NCI-H1930 (cell line): ENCODE measurements around the gene TMED6.
A peak's percentile ranks its signal among the peaks of the same experiment; 100 is the strongest.

Source experiments
- DNase-seq, 2 experiments: peaks; one replicate each; lab custom pipeline; 2025; lab: John Stamatoyannopoulos, UW

Gene TMED6

DNA sequence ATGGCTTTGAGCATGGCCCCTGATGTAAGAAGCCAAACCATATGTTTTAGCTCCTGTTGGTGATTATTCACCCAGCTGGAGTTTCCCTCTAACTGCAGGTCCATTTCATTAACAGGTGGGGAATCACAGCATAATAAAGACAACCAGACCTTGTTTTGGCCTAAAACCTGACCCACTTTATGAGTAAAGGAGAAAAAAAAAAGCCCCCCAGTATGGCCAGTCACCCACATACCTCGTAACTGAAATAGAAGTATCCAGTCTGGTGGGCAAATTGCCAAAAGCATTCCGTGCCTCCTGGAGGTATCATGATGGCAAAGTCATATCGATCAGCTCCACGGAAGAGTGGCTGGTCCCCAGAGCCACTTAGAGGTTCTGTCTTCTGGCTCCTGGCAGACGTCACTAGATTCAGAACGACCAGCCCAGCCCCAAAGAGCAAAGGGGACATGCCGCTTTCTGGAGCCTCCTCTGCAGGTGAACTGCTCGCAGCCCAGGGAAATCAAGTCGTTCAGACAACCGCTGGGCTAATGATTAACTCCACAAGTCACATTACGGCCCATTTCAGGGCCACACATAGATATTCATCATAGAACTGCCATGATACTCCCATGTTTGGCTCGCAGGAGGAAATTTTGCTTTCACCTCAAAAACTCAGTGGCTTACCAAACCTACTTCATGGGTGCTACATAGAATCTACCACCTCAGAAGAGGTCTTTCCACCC lies at the start of gene TMED6:
TMED6 (minus strand) TSS at position 478 of the 719 bp plus-strand sequence; CDS start at position 445, 33 bp downstream.
- DNase-seq = no peak

DNA sequence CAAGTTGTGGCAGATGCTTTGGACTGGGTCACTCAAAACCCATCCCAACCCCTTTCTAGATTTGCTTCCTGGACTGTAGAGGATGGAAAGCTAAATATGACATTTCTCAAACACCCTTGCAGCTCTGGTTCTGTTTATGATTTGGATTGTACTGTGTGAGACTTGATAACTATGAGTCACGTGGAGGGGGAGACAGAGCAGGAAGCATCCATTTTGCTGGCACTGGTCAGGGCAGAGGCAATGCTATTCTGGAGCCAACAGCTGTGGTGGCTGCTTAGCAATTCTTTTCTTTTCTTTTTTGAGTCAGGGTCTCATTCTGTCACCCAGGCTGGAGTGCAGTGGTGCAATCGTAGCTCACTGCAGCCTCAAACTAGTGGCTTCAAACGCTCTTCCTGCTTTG lies 47.8 kb upstream of the TMED6 start:
- no peak for DNase-seq

DNA sequence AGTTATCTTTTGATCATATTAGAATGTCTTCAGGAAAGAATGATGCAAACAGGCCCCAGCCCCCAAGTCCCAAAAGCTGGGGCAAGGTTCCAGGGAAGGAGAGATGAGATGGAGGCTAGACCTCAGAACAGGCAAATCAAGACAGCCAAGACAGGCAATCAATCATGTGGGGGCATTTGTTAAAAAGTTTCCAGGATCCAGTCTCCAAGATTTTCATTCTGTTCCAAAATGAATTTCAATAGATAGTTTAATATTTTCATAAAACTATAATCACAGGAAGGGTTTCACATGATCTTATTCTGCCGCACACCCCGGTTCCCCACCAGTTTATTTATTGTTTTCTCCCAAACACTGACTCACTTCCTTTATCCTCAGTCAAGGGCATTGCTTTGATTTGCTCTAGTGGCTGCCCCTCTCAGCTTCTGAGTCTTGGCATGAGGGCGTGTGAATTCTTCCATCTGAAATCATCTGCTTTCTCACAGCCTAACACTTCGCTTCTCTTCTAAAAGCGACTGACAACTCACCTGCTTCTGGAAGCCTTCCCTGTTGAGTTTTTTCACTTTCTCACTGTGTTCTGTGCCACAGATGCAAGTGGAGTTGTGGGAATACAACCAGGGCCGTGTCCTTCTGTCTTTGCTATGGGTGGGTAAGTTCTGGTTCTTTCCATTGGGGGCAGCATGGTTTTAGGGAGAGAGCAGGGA lies 46.4 kb upstream of the TMED6 start:
- peak in 1 of 2 experiments; percentile 3 for DNase-seq

DNA sequence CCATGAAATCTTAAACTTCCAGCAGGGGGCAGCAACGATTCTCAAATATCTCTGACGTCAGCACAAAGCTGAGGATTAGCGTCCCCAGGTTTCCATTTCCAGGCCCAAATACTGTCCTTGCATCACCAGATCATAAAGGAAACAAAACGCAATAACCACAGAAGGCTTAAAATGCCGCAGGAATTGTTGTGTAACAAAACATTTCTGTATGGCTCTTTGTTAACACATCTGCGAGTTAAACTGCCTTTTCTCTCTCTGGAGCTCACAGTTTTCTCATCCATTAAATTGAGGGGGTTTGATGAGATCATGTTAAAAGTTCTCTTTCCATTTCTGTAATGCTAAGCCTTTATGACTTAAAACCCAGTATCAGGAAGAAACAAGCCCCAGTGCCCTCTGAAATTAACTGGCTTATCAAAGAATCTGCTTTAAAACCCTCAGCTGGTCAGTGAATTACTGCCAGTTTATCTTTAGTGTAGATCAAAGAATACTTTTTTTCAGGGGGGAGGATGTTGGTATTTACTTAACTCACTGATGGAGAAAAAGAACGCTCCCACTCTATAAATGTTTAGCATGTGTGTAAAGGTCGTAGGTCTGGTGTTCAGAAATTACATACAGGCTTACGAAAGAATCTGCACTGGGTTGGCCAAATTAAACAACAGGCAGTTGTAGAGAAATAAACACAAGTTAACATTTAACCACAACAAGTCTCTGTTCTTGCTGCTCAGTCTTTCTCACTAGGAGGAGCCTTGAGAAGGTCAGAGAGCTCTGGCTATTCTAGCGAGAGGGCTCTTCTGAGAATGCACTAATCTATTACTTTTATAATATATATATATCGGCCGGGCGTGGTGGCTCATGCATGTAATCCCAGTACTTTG lies 44.8 kb upstream of the TMED6 start:
- DNase-seq = peak; percentile 29 to 54

DNA sequence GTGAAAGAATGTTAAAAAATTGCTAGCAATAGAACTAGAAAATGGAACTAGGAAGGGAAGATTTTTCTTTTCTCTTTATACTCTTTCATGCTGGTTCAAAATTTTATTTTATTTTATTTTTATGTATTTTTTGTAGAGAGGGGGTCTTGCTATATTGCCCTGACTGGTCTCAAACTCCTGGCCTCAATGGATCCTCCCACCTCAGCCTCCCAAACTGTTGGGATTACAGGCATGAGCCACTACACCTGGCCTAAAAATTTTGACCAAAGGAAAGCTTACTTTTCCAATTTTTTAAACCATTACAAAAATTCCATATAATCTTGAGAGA lies 44.2 kb upstream of the TMED6 start:
- DNase-seq = no peak

DNA sequence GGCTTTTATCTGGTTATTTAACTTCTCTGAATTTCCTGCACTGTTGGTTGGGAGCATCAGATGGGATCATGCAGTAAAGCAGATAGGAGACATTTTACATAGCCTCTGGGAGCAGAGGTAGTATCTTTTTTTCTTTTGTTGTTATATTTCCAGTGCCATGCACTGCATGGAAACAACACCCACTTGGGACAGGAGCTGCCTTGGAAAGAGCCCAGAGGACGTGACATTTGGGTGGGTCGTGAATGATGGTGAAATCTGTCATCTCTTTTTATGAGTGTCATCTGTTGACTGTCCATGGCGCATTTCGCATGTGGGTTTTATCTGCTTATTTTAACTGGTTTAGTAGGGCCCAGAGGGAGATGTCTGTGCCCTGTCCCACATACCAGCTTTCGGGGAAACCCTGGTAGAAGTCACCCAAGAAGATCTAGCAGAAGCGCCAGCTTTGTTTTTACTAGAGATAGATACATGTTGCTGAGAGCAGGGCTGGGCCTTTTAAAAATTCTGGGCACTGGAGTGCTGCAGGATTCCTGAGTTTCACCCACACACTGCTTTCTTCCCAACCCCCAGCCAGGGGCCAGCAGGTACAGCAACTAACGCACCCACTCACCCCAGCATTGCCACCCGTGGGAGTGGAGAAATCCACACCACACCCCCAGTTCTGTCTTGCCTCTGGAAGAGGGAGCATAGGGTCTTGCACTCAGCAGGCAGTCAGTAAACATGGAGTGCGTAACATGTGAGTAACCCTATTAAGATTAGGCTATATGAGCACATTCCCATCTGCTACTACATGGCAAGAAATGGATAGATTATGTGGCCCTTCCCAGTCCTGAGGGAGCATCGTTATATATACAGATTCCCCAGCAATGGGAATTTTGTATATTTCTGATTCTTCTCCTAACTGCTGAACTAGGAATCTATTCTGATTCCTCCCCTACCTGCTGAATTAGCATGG lies 42.6 kb upstream of the TMED6 start:
- DNase-seq = no peak

DNA sequence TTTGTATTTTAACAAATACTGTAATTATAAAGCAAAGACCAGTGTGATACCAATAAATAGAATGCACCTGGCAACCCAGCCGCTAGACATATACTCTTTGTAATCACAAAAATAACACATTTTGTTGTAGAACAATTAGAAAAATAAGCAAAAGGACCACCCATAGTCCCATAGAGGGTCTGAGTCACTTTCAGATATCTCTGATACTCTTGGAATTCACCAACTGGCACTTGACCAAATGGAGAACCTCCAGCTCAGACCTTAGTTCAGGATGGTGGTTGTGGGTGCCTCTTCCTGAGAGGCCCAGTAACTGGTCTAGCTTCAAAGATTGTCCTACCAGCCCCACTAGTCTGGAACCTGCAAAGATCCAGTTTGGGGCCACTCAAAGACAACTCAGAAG lies 35.0 kb upstream of the TMED6 start:
- no peak for DNase-seq

DNA sequence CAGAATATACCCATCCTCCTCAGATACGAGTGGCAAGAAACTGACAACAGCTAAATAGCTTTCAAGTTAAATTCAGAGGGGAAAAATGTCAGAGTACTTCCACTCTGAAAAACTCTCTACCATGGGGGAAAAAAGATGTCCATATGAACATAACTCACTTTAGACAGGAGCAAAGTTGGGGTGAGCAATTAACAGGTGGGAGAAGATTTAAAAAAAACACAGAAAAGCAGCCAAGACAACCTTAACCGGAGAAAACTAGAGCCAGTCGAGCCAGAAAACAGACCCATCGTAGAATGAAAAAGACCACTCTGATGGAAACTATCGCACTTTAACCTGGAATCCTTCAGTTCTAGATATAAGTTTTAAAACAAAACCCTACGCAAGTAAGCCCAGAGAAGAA lies 33.4 kb upstream of the TMED6 start:
- DNase-seq = no peak

DNA sequence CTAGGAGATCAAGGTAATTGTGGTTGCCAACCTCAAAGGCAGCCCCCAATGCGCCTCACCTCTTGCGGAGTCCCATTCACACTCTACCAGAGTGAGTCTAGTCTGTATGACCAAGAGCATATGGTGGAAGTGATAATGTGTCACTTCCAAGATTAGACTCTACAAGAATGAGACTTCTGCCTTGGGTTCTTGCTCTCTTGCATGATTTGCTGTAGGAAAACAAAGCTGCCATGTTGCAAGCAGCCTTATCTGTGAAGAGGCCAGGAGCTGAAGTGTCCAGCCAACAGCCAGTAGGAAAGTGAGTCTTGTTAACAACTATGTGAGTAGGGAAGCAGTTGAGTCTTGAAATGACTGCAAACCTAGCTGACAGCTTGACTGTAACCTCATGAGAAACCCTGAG lies 30.8 kb upstream of the TMED6 start:
- DNase-seq = no peak

DNA sequence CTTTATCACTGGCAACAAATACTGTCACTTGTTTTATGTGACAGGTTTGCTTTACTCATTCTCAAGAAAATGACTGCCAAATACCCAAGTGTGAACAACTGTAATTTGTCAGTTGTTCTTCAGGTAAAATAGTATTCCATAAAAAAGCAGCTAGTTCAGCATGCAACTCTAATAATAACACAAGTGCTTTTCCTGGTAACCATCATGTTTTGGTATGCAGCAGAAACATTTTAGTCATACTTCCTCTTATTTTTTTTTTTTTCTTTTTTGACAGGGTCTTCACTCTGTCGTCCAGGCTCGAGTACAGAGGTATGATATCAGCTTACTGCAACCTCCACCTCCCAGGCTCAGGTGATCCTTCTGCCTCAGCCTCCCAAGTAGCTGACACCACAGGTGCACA lies 29.6 kb upstream of the TMED6 start:
- DNase-seq = no peak

DNA sequence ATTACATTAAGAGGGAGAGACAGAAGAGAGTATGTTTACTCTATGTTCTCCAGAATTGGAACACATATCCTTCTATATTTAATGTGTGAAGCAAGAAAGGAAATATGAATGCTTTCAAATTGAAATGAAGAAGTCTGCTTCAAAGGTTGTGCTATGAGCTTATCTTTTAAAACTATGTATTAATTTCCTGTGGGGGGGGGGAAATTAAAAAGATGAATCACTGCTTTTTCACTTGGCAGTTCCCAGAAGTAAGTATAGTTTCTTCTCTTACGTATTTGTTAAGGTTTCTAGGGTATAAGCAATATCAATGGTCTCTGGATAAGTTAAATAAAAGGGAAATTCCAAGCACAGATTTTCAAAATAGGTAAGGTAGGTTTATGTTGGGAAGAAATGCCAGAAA lies 27.2 kb upstream of the TMED6 start:
- DNase-seq = no peak

DNA sequence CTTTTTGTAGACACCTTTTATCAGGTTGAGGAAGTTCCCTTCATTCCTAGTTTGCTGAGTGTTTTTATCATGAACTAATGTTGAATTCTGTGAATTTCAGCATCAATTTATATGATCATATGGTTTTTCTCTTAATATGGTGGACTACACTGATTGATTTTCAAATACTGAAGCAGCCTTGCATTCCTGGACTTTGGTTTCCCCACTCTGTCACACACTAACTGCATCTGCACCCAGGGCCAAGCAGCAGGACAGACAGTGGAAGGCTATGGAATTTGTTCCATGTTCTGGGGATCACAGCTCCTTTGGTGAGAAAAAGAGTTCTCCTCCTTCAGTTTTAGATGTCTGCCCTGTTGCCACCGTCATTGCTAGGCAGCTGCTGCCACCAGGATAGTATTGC lies 26.4 kb upstream of the TMED6 start:
- DNase-seq = no peak

DNA sequence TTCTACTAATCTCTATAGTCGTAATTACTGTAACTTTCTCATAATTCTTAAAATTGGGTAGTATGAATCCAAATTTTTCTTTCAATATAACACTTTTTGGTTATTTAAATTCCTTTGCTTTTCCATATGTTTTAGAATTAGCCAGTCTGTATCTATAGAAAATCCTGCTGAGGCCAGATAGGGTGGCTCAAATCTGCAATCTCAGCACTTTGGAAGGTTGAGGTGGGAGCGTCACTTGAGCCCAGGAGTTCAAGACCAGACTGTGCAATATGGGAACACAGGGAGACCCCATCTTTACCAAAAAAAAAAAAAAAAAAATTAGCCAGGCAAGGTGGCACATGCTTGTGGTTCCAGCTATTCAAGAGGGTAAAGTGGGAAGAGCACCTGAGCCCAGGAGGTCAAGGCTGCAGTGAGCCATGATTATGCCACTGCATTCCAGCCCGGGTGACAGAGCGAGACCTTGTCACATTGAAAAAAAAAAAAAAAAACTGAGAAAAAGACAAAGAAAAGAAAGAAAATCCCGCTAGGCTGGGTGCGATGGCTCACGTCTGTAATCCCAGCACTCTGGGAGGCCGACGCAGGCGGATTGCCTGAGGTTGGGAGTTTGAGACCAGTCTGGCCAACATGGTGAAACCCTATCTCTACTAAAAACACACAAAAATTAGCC lies 24.9 kb upstream of the TMED6 start:
- no peak for DNase-seq

DNA sequence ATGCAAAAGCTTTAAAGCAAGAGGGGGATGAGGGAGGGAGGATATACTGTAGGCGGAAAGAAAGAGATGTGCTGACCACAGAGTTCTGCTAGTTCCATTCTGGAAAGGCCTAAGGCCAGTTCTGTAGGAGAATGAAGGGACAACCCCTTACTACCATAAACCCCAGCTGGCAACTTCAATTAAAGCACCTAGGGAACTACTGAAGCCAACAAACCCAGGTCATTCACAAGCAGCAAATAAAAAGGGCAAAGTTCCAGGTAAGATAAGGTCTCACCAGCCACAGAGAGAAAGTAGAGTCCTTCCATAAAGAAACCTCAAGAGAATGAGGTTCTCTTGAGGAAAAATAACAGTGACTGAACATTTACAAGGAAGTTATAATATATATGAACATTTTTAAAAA lies 21.4 kb upstream of the TMED6 start:
- DNase-seq = no peak

DNA sequence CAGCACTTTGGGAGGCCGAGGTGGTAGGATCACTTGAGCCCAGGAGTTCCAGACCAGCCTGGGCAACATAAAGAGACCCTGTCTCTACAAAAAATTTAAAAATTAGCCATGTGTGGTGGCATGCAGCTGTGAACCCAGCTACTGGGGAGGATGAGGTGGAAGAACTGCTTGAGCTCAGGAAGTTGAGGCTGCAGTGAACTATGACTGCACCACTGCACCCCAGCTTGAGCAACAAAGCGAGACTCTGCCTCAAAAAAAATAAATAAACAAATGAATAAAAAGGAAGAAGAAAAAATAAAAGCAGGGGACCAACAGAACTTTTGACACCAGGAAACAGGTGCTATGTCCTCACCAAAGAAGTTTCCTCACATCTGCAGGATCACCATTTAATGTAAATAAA lies 20.0 kb upstream of the TMED6 start:
- no peak for DNase-seq

DNA sequence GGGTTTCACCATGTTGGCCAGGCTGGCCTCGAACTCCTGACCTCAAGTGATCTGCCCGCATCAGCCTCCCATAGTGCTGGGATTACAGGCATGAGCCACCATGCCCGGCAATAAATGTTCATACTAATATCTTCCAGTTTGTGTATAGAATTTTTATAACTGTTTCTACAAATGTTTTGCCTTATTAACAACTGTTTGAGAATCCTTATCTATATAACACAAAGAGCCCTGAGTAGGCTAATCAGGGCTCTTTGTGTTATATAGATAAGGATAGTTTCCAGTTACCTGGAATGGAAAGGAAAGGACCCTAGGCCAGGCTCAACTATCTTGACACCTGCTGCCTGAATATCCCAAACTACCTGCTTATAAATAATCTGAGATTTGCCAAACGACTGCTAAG lies 17.3 kb upstream of the TMED6 start:
- DNase-seq = no peak

DNA sequence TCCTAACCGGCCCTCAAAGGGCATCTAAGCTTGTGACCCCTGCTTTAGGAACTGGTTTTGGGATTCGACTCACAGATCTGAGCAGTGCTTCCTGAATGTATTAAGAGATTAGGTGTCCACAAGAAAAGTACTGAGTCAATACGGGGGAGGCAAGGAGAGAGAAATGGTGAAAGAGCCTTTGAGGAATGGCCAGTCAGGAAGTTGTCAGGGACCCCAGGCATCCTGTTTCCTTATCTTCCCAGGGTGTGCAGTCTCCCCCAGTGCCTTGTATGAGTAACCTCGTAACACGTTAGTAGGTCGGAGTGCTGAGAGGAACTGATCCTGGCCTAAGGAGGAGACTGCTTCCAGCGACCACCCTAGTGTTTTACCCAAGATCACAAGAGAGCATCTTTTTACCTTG lies 16.4 kb upstream of the TMED6 start:
- no peak for DNase-seq

DNA sequence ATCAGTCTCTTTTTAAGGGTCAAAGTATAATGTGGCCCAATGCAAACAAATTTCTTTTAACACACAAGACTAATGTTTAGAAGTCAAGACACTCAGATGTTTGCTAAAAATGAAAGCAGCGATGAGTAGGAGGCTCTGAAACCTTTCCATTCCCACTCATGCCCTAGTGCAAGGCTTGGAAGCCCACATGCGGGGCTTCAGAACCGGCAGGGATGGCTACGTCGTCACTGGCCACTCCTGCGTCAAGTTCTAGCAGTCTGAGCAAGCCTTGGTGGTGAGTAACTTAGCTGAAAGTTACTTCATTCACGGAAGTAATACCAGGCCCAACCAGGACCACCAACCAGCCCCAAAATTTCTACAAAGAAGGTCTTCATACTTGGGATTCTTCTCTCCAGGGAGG lies 14.8 kb upstream of the TMED6 start:
- DNase-seq = no peak

DNA sequence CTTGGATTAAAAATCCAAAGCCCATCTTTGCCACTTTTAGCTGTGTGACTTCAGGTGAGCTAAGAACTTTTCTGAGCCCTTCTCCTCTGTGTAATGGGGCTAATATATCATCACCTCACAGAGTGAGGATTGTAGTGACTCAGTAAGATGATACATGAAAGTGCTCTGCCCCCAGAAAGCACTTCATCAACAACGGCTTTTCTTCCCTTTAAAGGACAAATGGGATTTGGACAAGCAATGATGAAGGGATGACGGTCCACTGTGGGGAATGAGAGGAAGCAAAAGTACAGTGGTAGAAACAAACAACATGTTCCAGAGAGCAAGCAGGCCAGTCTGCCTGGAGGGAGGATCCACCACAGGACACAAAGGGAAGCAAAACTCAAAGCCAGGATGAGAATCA lies 14.3 kb upstream of the TMED6 start:
- DNase-seq = no peak

DNA sequence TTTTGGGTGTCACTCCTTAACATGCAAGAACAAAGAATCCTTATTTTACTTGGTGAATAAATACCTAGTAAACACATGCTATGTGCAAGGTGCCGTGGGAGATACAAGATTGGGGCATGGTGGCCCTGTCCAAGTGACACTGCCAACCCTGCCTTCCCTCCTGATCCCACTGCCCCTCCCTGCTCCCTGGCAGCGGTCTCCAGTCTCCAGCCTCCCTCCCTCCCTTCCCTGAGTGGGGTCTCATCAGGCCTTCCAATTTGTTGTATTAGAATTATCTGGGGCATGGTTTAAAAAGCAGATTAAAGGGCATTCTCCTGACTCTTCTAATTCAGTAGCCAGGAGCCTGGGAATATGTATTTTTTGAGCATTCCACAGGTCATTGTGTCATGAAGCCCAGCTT lies 12.5 kb upstream of the TMED6 start:
- no peak for DNase-seq

DNA sequence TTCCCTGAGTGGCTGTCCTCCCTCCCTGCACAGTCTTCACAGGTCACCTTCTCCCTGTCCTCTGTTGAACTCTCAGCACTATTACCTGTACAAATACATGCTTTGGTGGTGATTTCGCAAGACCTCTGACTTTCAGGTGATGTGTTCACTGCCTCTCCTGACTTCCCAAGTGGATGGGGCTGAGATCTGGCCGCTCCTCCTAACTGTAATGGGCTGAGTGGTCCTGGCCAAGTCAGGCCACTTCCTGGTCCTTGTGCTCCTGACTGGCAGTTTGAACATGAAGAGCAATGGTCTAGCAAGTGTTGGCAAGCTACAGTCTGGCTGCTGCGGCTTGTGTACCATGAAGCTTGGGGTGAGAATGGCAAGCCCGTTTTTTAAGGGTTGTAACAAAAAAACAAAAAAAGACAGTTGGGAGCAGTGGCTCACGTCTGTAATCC lies 11.7 kb upstream of the TMED6 start:
- DNase-seq = no peak
